Measurements from ENCODE around the gene ERN2. TPM values are rescaled to one million over a fixed set of nuclear protein-coding genes. Genes with fewer than 3 reads are reported as not detected.

ERN2 gene
- total RNA-seq, 1 experiment from 2014 or later = 2.1 TPM

DNA sequence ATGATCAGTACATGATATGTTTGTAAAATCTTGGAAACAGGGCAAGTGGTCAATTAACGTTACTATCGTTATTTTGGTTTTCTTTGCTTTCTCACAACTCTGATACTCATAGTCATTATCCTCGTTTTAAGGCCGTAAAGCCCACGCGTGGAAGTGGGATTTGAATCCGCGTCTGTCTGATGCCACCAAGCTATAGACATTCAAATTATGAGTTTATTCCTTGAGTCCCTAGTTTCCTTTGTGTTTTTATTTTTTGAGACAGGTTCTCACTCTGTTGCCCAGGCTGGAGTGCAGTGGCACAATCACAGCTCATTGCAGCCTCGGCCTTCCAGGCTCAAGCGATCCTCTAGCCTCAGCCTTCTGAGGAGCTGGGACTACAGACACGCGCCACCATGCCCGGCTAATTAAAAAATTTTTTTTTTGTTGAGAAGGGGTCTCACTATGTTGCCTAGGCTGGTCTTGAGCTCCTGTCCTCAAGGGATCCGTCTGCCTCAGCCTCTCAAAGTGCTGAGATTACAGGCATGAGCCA lies 70.7 kb downstream of the ERN2 start:
- H3K27ac ChIP-seq (ENCODE audit: insufficient read length, low read depth, low read length) = no peak overlapping the region
- Mint-ChIP-seq H3K27ac (peak overlapping the region in 1 of 3 experiments; percentile 97; a peak in 1 of 7 replicates), H3K4me3 (peak overlapping the region; percentile 100), H3K27me3 (ENCODE audit: low read depth) (no peaks in the 10 kb centered on the region), H3K36me3 (ENCODE audit: insufficient read depth in 1 of 3, low read depth in 3 of 3) (peaks cover 18 to 57% (median 46%) of the 10 kb centered on the region in 3 experiments; a peak in 6 of 7 replicates), H3K4me1 (peaks cover 9 to 17% of the 10 kb centered on the region in 2 experiments), H3K9me3 (no peaks in the 10 kb centered on the region)
- no peaks in the 10 kb centered on the region for H3K9me3 ChIP-seq (ENCODE audit: control insufficient read depth, low read depth, low read length)
- no peaks in the 10 kb centered on the region for H3K27me3 ChIP-seq (ENCODE audit: insufficient read depth, low read length)
- no peak overlapping the region for H4K5ac ChIP-seq (ENCODE audit: insufficient read length, low read depth, low read length)
- no peak overlapping the region for H2AFZ ChIP-seq (ENCODE audit: low read length)
- H3K4ac ChIP-seq (ENCODE audit: low read depth, low read length) = no peak overlapping the region
- peaks cover 4% of the 10 kb centered on the region for H4K20me1 ChIP-seq (ENCODE audit: control insufficient read depth, insufficient read depth, insufficient read length)
- no peak overlapping the region for H3K23ac ChIP-seq (ENCODE audit: insufficient read length, low read depth, low read length)
- DNase-seq = no peak
- no peak overlapping the region for H2BK120ac ChIP-seq (ENCODE audit: low read depth, low read length, poor library complexity, severe bottlenecking)
- peaks cover 4% of the 10 kb centered on the region for H3K23me2 ChIP-seq (ENCODE audit: insufficient read length, low read depth, low read length, poor library complexity, severe bottlenecking)
- H3K9ac ChIP-seq (ENCODE audit: extremely low read depth, insufficient read length, low read length) = peak overlapping the region; percentile 47
- H3K4me1 ChIP-seq (ENCODE audit: insufficient read depth, low read length) = no peaks in the 10 kb centered on the region
- peak overlapping the region; percentile 50 for H3K4me2 ChIP-seq (ENCODE audit: insufficient read depth, insufficient read length, low read length)
- no peak overlapping the region for H2AK5ac ChIP-seq (ENCODE audit: insufficient read length, low read length)
- H3K79me1 ChIP-seq (ENCODE audit: insufficient read depth, low read depth, low read length, poor library complexity, severe bottlenecking) = peaks cover 6% of the 10 kb centered on the region
- peaks cover 1% of the 10 kb centered on the region; the same call in 1 of the 2 replicates for H3K79me2 ChIP-seq (ENCODE audit: insufficient read depth, low read length)
- no peak overlapping the region for H3K14ac ChIP-seq (ENCODE audit: insufficient read depth, low read length)
- no CpG with 5 or more reads among the region's 14 CpGs for WGBS (ENCODE audit: extremely low coverage, insufficient read length, low lambda C conversion rate)
- H2BK15ac ChIP-seq (ENCODE audit: low read depth, low read length) = no peak overlapping the region
- H4K8ac ChIP-seq (replicated peaks; ENCODE audit: insufficient read length, low read depth, low read length) = no peak overlapping the region
- TF ChIP-seq, protein P1, sequence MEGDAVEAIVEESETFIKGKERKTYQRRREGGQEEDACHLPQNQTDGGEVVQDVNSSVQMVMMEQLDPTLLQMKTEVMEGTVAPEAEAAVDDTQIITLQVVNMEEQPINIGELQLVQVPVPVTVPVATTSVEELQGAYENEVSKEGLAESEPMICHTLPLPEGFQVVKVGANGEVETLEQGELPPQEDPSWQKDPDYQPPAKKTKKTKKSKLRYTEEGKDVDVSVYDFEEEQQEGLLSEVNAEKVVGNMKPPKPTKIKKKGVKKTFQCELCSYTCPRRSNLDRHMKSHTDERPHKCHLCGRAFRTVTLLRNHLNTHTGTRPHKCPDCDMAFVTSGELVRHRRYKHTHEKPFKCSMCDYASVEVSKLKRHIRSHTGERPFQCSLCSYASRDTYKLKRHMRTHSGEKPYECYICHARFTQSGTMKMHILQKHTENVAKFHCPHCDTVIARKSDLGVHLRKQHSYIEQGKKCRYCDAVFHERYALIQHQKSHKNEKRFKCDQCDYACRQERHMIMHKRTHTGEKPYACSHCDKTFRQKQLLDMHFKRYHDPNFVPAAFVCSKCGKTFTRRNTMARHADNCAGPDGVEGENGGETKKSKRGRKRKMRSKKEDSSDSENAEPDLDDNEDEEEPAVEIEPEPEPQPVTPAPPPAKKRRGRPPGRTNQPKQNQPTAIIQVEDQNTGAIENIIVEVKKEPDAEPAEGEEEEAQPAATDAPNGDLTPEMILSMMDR (conservative IDR thresholded peaks at IDR 0.05) = no peak
- H2BK12ac ChIP-seq (ENCODE audit: insufficient read length, low read depth, low read length) = no peak overlapping the region
- H4K91ac ChIP-seq (ENCODE audit: insufficient read length, low read depth, low read length) = no peak overlapping the region
- H2BK5ac ChIP-seq (ENCODE audit: insufficient read length, low read length) = no peak overlapping the region
- no peak overlapping the region for H3K56ac ChIP-seq (ENCODE audit: insufficient read length, low read depth, low read length)
- H3T11ph ChIP-seq (ENCODE audit: low read length) = no peak overlapping the region
- no peak overlapping the region for H3K18ac ChIP-seq (ENCODE audit: insufficient read length, low read depth, low read length)
- no peak overlapping the region for H2BK20ac ChIP-seq (ENCODE audit: low read depth, low read length, poor library complexity, severe bottlenecking)
